Fibroblast of lung (primary cell): ENCODE measurements around the gene TRAK1. TPM values are rescaled to one million over a fixed set of nuclear protein-coding genes. Genes with fewer than 3 reads are reported as not detected.

Source experiments
- DNase-seq, 2 donors: peaks; one replicate each; pipeline versions ENCODE4 v3.0.0 to v3.0.0-alpha.2; 2010; ENCODE audit warnings: low read depth in 2 of 2
- H2AFZ ChIP-seq: 2 replicates; pipeline ENCODE4 v1.5.1; 2012; ENCODE audit warnings: low read length, control low read depth, inconsistent platforms
- H3K27ac ChIP-seq: 2 replicates; pipeline ENCODE4 v1.5.1; 2011; ENCODE audit warnings: low read length, control low read depth; ENCODE audit not compliant: insufficient read depth
- H3K27me3 ChIP-seq: 2 replicates; pipeline ENCODE4 v1.5.1; 2011; ENCODE audit warnings: mild to moderate bottlenecking, low read length; ENCODE audit not compliant: control insufficient read depth, insufficient read depth
- H3K36me3 ChIP-seq: 2 replicates; pipeline ENCODE4 v1.5.1; 2011; ENCODE audit warnings: low read length; ENCODE audit not compliant: control insufficient read depth, insufficient read depth
- H3K4me1 ChIP-seq: 2 replicates; pipeline ENCODE4 v1.5.1; 2011; ENCODE audit warnings: low read length; ENCODE audit not compliant: control insufficient read depth, insufficient read depth; ENCODE audit errors: extremely low read depth
- H3K4me2 ChIP-seq: 2 replicates; pipeline ENCODE4 v1.5.1; 2011; ENCODE audit warnings: low read length, control low read depth; ENCODE audit not compliant: insufficient read depth; ENCODE audit errors: extremely low read depth
- H3K4me3 ChIP-seq, 4 experiments: fragments of 200-600 bp in 1 of 4; sonication (generic) in 1 of 4; replicated peaks in 1 of 4; 2 replicates each; pipeline ENCODE4 v1.5.1; 2011 to 2016; ENCODE audit warnings: low read length in 4 of 4, low read depth in 3 of 4, mild to moderate bottlenecking in 3 of 4, control low read depth in 2 of 4, inconsistent platforms in 1 of 4, mixed read lengths in 1 of 4; ENCODE audit not compliant: insufficient read depth in 1 of 4; ENCODE audit errors: control extremely low read depth in 1 of 4
- H3K79me2 ChIP-seq: 2 replicates; pipeline ENCODE4 v1.5.1; 2012; ENCODE audit warnings: mild to moderate bottlenecking, low read length, inconsistent platforms; ENCODE audit not compliant: control insufficient read depth, insufficient read depth
- H3K9ac ChIP-seq: 2 replicates; pipeline ENCODE4 v1.5.1; 2011; ENCODE audit warnings: mild to moderate bottlenecking, low read length, control low read depth; ENCODE audit not compliant: insufficient read depth
- H3K9me3 ChIP-seq: 2 replicates; pipeline ENCODE4 v1.5.1; 2012; ENCODE audit warnings: low read depth, low read length; ENCODE audit not compliant: control insufficient read depth, insufficient read depth
- H4K20me1 ChIP-seq: 2 replicates; pipeline ENCODE4 v1.5.1; 2011; ENCODE audit warnings: low read length; ENCODE audit not compliant: control insufficient read depth, insufficient read depth; ENCODE audit errors: extremely low read depth
- EZH2 ChIP-seq: IDR thresholded peaks from 2 replicates; pipeline ENCODE4 v1.5.1; 2012; ENCODE audit warnings: low read length, control low read depth, mild to moderate bottlenecking; ENCODE audit errors: missing control alignments
- polyA plus RNA-seq, 2 donors: library from polyadenylated mRNA; depleted of rRNA in 1 of 2; stranded (reverse) in 1 of 2; unstranded in 1 of 2; fragments of >200 nt; gene quantifications; 2 replicates each; pipeline ENCODE4 v1.2.1, GENCODE V29; 2011 to 2012; ENCODE audit warnings: missing spikeins in 1 of 2
- total RNA-seq: library from RNA; depleted of rRNA; stranded (reverse); fragments of >200 nt; gene quantifications from 2 replicates; pipeline ENCODE4 v1.2.1, GENCODE V29; 2014
- TF ChIP-seq, protein P1 (sequence below), 2 donors: IDR thresholded peaks in 1 of 2; conservative IDR thresholded peaks in 1 of 2; 1 replicate in 1 of 2; 2 replicates in 1 of 2; pipeline ENCODE4 v1.5.1; 2011 to 2012; ENCODE audit warnings: low read length in 2 of 2, control low read depth in 1 of 2, inconsistent platforms in 1 of 2, low read depth in 1 of 2, mild to moderate bottlenecking in 1 of 2

Gene TRAK1
- total and polyA plus RNA-seq, 2 donors (not counting 1 experiment from before 2014, with no cell fraction given): 37.8 to 44.0 TPM

DNA sequence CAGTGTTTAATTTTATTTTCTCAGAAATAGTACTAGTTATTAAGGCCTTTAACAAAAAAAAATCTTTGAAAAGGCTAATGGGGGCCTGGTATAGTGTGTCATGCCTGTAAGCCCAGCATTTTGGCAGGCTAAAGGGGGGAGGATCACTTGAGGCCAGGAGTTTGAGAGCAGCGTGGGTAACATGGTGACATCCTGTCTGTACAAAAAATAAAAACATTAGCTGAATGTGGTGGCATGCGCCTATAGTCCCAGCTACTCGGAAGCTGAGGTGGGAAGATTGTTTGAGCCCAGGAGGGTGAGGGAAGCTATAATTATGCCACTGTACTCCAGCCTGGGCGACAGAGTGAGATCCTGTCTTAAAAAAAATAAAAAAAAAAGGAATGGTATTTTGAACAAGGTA is 61.9 kb downstream of the TRAK1 start:
- no peaks in the 10 kb centered on the region for H3K36me3 ChIP-seq
- peaks cover 5% of the 10 kb centered on the region for H3K79me2 ChIP-seq
- no peak for TF ChIP-seq EZH2
- TF ChIP-seq, protein P1, sequence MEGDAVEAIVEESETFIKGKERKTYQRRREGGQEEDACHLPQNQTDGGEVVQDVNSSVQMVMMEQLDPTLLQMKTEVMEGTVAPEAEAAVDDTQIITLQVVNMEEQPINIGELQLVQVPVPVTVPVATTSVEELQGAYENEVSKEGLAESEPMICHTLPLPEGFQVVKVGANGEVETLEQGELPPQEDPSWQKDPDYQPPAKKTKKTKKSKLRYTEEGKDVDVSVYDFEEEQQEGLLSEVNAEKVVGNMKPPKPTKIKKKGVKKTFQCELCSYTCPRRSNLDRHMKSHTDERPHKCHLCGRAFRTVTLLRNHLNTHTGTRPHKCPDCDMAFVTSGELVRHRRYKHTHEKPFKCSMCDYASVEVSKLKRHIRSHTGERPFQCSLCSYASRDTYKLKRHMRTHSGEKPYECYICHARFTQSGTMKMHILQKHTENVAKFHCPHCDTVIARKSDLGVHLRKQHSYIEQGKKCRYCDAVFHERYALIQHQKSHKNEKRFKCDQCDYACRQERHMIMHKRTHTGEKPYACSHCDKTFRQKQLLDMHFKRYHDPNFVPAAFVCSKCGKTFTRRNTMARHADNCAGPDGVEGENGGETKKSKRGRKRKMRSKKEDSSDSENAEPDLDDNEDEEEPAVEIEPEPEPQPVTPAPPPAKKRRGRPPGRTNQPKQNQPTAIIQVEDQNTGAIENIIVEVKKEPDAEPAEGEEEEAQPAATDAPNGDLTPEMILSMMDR (conservative IDR thresholded peaks at IDR 0.05 in 1 of 2, IDR thresholded peaks at IDR 0.05 in 1 of 2; ENCODE audit: low read depth in 1 of 2, low read length in 2 of 2): no peak
- no peaks in the 10 kb centered on the region for H3K9me3 ChIP-seq
- H3K27ac ChIP-seq: no peak overlapping the region
- H3K4me1 ChIP-seq: peaks cover 2% of the 10 kb centered on the region
- no peak overlapping the region for H3K4me3 ChIP-seq
- DNase-seq: no peak
- H3K9ac ChIP-seq: no peak overlapping the region
- no peak overlapping the region for H2AFZ ChIP-seq
- no peaks in the 10 kb centered on the region for H3K27me3 ChIP-seq
- no peak overlapping the region for H3K4me2 ChIP-seq
- peaks cover 2% of the 10 kb centered on the region for H4K20me1 ChIP-seq

DNA sequence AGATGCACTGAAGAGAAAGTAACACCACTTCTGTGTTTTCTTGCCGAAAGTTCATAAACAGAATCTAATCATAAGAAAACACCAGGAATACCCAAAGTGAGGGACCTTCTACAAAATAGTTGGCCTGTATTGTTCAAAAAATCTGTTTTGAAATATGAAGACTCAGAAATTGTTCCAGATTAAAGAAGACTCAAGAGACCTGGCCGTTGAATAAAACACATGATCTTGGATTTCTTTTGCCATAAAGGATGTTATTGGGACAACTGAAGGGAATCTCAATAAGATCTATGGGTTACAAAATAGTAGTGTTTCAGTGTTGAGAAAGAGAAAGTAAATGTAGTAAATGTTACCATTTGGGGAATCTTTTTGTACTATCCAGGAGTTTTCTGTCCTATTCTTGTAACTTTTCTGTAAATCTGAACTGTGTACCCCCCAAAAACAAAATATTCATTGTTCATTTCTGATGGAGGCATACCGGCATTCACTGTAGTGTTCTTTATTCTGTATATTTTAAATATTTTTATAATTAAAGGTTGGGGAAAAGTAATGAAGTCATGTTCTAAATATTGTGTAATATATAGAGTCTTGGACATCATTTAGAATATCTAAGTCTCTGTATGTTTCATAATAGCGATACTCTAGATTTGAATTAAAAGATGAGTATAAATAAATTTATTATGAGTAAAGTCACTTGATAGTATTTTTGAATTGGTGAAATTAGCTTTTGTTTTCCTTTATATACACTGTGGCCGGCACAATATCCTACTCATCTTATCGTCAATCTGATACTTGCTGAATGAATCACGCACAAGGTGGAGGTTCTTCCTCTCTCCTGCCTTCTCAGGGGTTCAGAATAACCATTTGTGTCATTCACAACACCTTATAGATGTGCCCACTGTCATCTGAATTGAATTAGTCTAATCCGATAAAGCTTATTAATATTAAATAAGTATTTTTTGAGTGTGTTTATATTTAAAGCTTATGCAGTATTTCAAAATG is 66.7 kb downstream of the TRAK1 start:
- no peak overlapping the region for H2AFZ ChIP-seq
- H3K4me2 ChIP-seq: no peak overlapping the region
- no peaks in the 10 kb centered on the region for H3K9me3 ChIP-seq
- no peak for DNase-seq
- no peaks in the 10 kb centered on the region for H3K27me3 ChIP-seq
- no peaks in the 10 kb centered on the region for H3K36me3 ChIP-seq
- H3K9ac ChIP-seq: no peak overlapping the region
- TF ChIP-seq EZH2: no peak
- TF ChIP-seq, protein P1 (conservative IDR thresholded peaks at IDR 0.05 in 1 of 2, IDR thresholded peaks at IDR 0.05 in 1 of 2; ENCODE audit: low read depth in 1 of 2, low read length in 2 of 2): no peak
- peaks cover 6% of the 10 kb centered on the region for H3K4me1 ChIP-seq
- H3K27ac ChIP-seq: no peak overlapping the region
- no peak overlapping the region for H3K4me3 ChIP-seq
- peaks cover 9% of the 10 kb centered on the region for H3K79me2 ChIP-seq
- no peaks in the 10 kb centered on the region for H4K20me1 ChIP-seq

DNA sequence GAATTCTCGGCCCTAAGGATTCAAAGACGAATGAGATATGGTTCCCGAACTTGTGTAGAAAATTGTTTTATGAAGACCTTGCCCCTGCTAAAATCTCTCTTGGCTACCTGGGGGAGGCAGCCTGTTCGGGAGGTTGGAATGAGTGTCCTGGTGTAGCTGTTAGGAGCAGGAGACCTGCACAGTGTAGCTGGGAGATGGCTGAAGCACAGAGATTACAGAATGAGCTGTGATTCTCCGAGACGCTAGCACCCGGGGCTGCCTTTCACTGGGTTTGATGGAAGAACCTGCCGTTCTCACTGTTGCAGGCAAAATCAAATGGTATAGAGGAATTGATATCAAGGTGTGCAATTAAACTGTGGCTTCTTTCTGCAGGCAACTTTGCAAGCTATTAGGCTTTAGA is 68.0 kb downstream of the TRAK1 start:
- Histone ChIP-seq H3K9ac (no peak overlapping the region), H3K36me3 (no peaks in the 10 kb centered on the region), H3K79me2 (peaks cover 8% of the 10 kb centered on the region), H3K4me2 (no peak overlapping the region), H2AFZ (no peak overlapping the region), H3K27me3 (no peaks in the 10 kb centered on the region), H3K4me3 (no peak overlapping the region), H3K4me1 (peaks cover 6% of the 10 kb centered on the region), H3K27ac (no peak overlapping the region), H4K20me1 (no peaks in the 10 kb centered on the region), H3K9me3 (no peaks in the 10 kb centered on the region)
- no peak for TF ChIP-seq EZH2
- TF ChIP-seq, protein P1 (conservative IDR thresholded peaks at IDR 0.05 in 1 of 2, IDR thresholded peaks at IDR 0.05 in 1 of 2; ENCODE audit: low read depth in 1 of 2, low read length in 2 of 2): no peak
- DNase-seq: no peak
